Kidney epithelial cell (primary cell): ENCODE data around the gene KNTC1. TPM values are rescaled to one million over a fixed set of nuclear protein-coding genes. Genes with fewer than 3 reads are reported as not detected.

Experiments
- DNase-seq: peaks from one replicate; pipeline ENCODE4 v3.0.0-alpha.2; 2010; ENCODE audit warnings: low read depth
- H3K27me3 ChIP-seq: 2 replicates; pipeline ENCODE4 v1.6.0; 2011; ENCODE audit warnings: low read length; ENCODE audit not compliant: control insufficient read depth, insufficient read depth
- H3K36me3 ChIP-seq: 2 replicates; pipeline ENCODE4 v1.5.1; 2011; ENCODE audit warnings: low read length; ENCODE audit not compliant: control insufficient read depth, insufficient read depth
- H3K4me3 ChIP-seq: 2 replicates; pipeline ENCODE4 v1.5.1; 2011; ENCODE audit warnings: low read depth, mild to moderate bottlenecking, control low read depth, low read length
- total RNA-seq: library from RNA; depleted of rRNA; stranded (reverse); fragments of >200 nt; gene quantifications from 2 replicates; pipeline ENCODE4 v1.2.3, GENCODE V29; 2015
- TF ChIP-seq, protein P1 (sequence below): IDR thresholded peaks from 2 replicates; pipeline ENCODE4 v1.5.1; 2011; ENCODE audit warnings: mild to moderate bottlenecking, moderate library complexity, low read length, control low read depth, inconsistent platforms; ENCODE audit not compliant: insufficient read depth, poor library complexity, severe bottlenecking

KNTC1 gene
- total RNA-seq, 1 donor from 2014 or later, result 12.4 TPM

DNA sequence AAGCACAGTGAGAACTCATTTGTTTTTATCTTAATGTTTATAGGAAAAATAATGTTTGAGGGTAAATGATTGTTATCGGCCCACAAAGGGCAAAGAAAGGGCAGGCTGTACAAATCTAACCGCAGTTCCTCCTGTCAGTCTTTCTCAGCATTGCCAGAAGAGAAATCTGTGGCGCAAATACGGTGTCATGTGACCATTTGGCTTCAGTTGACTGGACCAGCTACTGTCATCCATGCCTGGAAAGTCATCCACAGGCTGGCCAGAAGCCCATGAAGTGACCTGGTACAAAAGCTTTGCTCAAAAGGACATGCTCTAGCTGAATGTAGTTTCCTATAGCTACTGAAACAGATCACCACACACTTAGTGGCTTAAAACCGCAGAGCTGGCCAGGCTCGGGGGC lies 132.5 kb downstream of the KNTC1 start:
- no peak for DNase-seq
- TF ChIP-seq, protein P1, sequence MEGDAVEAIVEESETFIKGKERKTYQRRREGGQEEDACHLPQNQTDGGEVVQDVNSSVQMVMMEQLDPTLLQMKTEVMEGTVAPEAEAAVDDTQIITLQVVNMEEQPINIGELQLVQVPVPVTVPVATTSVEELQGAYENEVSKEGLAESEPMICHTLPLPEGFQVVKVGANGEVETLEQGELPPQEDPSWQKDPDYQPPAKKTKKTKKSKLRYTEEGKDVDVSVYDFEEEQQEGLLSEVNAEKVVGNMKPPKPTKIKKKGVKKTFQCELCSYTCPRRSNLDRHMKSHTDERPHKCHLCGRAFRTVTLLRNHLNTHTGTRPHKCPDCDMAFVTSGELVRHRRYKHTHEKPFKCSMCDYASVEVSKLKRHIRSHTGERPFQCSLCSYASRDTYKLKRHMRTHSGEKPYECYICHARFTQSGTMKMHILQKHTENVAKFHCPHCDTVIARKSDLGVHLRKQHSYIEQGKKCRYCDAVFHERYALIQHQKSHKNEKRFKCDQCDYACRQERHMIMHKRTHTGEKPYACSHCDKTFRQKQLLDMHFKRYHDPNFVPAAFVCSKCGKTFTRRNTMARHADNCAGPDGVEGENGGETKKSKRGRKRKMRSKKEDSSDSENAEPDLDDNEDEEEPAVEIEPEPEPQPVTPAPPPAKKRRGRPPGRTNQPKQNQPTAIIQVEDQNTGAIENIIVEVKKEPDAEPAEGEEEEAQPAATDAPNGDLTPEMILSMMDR, result no peak
- Histone ChIP-seq H3K27me3 (no peaks in the 10 kb centered on the region), H3K4me3 (no peak overlapping the region), H3K36me3 (no peaks in the 10 kb centered on the region)

DNA sequence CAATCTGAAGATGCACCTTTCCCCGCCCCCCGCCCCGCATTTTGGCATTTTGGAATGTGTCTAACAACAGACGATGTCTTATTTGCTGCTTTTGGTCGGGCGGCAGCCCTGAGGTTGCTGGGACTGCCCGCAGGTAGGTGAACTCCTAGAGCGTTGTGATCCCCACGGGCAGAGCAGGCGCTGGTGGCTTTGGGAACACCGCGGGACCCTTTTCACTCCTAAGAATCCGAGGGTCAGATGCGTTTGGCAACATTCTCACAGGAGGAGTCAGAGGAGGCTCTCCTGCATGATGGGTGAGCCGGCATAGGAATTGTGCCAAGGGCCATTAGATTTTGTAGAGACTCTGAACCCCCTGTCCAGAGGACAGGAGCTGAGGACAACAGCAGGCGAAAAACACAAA lies 134.2 kb downstream of the KNTC1 start:
- DNase-seq, result no peak
- Histone ChIP-seq H3K27me3 (no peaks in the 10 kb centered on the region), H3K4me3 (no peak overlapping the region), H3K36me3 (no peaks in the 10 kb centered on the region)
- TF ChIP-seq, protein P1, result no peak

DNA sequence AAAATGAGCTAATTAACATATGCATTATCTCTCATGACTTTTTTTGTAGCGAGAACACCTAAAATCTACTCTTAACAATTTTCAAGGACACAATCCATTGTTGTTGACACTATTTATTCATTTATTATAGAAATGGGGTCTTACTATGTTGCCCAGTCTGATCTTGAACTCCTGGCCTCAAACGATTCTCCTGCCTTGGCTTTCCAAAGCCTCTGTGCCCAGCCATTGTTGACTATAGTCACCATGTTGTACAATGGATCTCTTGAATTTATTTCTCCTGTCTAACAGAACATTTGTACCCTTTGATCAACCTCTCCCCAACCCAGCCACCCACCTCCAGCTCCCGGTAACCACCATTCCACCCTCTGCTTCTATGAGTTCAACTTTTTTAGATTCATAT lies 134.9 kb downstream of the KNTC1 start:
- no peaks in the 10 kb centered on the region for H3K27me3 ChIP-seq
- TF ChIP-seq, protein P1, result no peak
- no peak overlapping the region for H3K4me3 ChIP-seq
- no peaks in the 10 kb centered on the region for H3K36me3 ChIP-seq
- no peak for DNase-seq

DNA sequence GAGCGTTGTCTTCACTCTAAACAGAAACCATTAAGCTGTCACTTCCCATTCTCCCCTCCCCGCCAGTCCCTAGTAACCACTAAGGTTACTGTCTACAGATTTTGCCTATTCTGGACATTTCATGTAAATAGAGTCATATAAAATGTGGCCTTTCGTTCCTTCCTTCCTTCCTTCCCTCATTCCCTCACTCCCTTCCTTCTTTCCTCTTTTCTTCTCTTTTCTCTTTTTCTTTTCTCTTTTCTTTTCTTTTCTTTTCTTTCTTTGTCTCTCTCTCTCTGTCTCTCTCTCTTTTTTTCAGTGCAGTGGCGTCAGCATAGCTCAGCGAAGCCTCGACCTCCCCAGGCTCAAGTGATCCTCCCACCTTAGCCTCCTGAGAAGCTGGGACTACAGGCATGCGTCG lies 138.3 kb downstream of the KNTC1 start:
- DNase-seq, result no peak
- H3K27me3 ChIP-seq, result no peaks in the 10 kb centered on the region
- TF ChIP-seq, protein P1, result no peak
- no peaks in the 10 kb centered on the region for H3K36me3 ChIP-seq
- H3K4me3 ChIP-seq, result no peak overlapping the region

DNA sequence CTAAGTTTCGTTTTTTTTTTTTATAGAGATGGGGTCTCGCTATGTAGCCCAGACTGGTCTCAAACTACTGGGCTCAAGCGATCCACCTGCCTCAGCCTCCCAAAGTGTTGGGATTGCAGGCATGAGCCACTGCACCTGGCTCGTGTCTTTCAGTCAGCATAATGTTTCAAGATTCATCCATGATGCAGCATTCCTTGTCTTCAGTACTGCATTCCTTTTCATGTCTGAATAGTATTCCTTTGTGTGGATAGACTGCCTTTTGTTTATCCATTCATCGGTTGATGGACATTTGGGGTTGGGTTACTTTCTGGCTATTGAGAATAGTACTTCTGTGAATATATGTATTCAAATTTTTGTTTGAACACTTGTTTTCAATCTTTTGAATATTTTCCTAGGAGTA lies 138.7 kb downstream of the KNTC1 start:
- no peaks in the 10 kb centered on the region for H3K36me3 ChIP-seq
- no peak for DNase-seq
- TF ChIP-seq, protein P1, result no peak
- H3K27me3 ChIP-seq, result no peaks in the 10 kb centered on the region
- no peak overlapping the region for H3K4me3 ChIP-seq

DNA sequence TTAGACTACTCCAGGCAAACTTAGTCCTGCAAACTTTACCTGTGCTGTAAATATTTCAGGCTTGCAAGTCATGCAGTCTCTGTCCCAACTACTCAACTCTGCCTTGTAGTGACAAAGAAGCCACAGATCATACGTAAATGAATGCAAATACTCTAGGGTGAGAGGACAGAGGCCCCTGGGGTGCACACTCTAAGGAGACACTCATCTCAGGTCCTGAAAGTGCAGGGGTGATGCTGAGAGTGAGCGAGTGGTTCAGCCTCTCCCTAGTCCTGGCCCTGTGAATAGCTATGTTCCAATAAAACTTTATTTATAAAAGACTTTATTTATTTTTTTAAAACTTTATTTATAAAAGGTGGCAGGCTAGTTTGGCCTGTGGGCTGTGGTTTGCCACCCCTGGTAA lies 141.2 kb downstream of the KNTC1 start:
- no peak for DNase-seq
- TF ChIP-seq, protein P1, result no peak
- H3K27me3 ChIP-seq, result no peaks in the 10 kb centered on the region
- no peak overlapping the region for H3K4me3 ChIP-seq
- no peaks in the 10 kb centered on the region for H3K36me3 ChIP-seq
